WTC11 (cell line): ENCODE measurements around the gene CLEC16A. TPM values are rescaled to one million over a fixed set of nuclear protein-coding genes. Genes with fewer than 3 reads are reported as not detected.

Experiments used
- ATAC-seq: fragments of 200-7000 bp; cut with Tn5 transposase; 2 replicates; pipeline ENCODE4 v1.10.0; 2021; ENCODE audit warnings: mild to moderate bottlenecking, moderate library complexity
- CTCF ChIA-PET: fragments of 300-600 bp; sonication (Branson Sonifier 250); formaldehyde crosslinking; loops from one replicate; lab custom pipeline; 2021; ENCODE audit warnings: antibody characterized with exemption; lab: Charles Lee
- POLR2A ChIA-PET: fragments of 350-600 bp; sonication (Branson Sonifier 250); formaldehyde crosslinking; loops from one replicate; lab custom pipeline; 2021; ENCODE audit warnings: antibody characterized with exemption; lab: Charles Lee
- DNase-seq: peaks from one replicate; pipeline ENCODE4 v3.0.0; 2021; ENCODE audit warnings: low spot score
- H3K27ac Mint-ChIP-seq: 2 replicates; pipeline ENCODE4 v1.8.0; 2021; ENCODE audit warnings: mixed read lengths
- H3K27me3 Mint-ChIP-seq: 2 replicates; pipeline ENCODE4 v1.8.0; 2021; ENCODE audit warnings: low read depth, mild to moderate bottlenecking, moderate library complexity, mixed read lengths
- H3K36me3 Mint-ChIP-seq: 2 replicates; pipeline ENCODE4 v1.8.0; 2021; ENCODE audit warnings: mixed read lengths
- H3K4me1 Mint-ChIP-seq: 2 replicates; pipeline ENCODE4 v1.8.0; 2022; ENCODE audit warnings: mixed read lengths
- H3K4me3 Mint-ChIP-seq: 2 replicates; pipeline ENCODE4 v1.8.0; 2021; ENCODE audit warnings: mild to moderate bottlenecking, moderate library complexity, mixed read lengths
- H3K9me3 Mint-ChIP-seq: 2 replicates; pipeline ENCODE4 v1.8.0; 2021; ENCODE audit warnings: mixed read lengths
- ATF1 ChIP-seq: sonication (generic); formaldehyde crosslinking; IDR thresholded peaks from 2 replicates; pipeline ENCODE4 v1.8.1; 2023; ENCODE audit warnings: mild to moderate bottlenecking, moderate library complexity, missing genetic modification reagents
- MXD4 ChIP-seq: fragments of 250-450 bp; sonication (Bioruptor Pico); IDR thresholded peaks from 2 replicates; pipeline ENCODE4 v1.8.0; 2021; ENCODE audit warnings: mild to moderate bottlenecking, moderate library complexity, borderline replicate concordance
- SP1 ChIP-seq: sonication (generic); formaldehyde crosslinking; conservative IDR thresholded peaks from 2 replicates; pipeline ENCODE4 v1.8.1; 2022; ENCODE audit warnings: missing genetic modification reagents
- TCF7 ChIP-seq: sonication (generic); formaldehyde crosslinking; IDR thresholded peaks from 2 replicates; pipeline ENCODE4 v1.8.0; 2022; ENCODE audit warnings: mild to moderate bottlenecking, low read depth, missing genetic modification reagents, moderate library complexity
- ZNF671 ChIP-seq: fragments of 250-450 bp; sonication (Bioruptor Pico); IDR thresholded peaks from 2 replicates; pipeline ENCODE4 v1.8.0; 2021; ENCODE audit warnings: mild to moderate bottlenecking
- total RNA-seq: library from RNA; stranded (reverse); gene quantifications from 3 replicates; pipeline ENCODE4 v1.2.3, GENCODE V29; 2021
- TF ChIP-seq, protein P1 (sequence below): sonication (generic); formaldehyde crosslinking; IDR thresholded peaks from 2 replicates; pipeline ENCODE4 v1.8.0; 2023; ENCODE audit warnings: mild to moderate bottlenecking, missing genetic modification reagents
- TF ChIP-seq, protein P2 (sequence below): fragments of 250-450 bp; sonication (Bioruptor Pico); IDR thresholded peaks from 2 replicates; pipeline ENCODE4 v1.9.0; 2021; ENCODE audit warnings: mild to moderate bottlenecking
- TF ChIP-seq, protein P3 (sequence below): fragments of 250-450 bp; sonication (Bioruptor Pico); IDR thresholded peaks from 2 replicates; pipeline ENCODE4 v1.8.0; 2021; ENCODE audit warnings: mild to moderate bottlenecking
- TF ChIP-seq, protein P4 (sequence below): sonication (generic); formaldehyde crosslinking; IDR thresholded peaks from 2 replicates; pipeline ENCODE4 v1.8.0; 2022; ENCODE audit warnings: mild to moderate bottlenecking, missing genetic modification reagents
- TF ChIP-seq, protein P5 (sequence below): sonication (generic); formaldehyde crosslinking; IDR thresholded peaks from 2 replicates; pipeline ENCODE4 v1.8.1; 2022; ENCODE audit warnings: mild to moderate bottlenecking, missing genetic modification reagents, moderate library complexity, borderline replicate concordance
- TF ChIP-seq, protein P6 (sequence below): sonication (generic); formaldehyde crosslinking; IDR thresholded peaks from 2 replicates; pipeline ENCODE4 v1.8.0; 2022; ENCODE audit warnings: missing genetic modification reagents
- TF ChIP-seq, protein P7 (sequence below): sonication (generic); formaldehyde crosslinking; IDR thresholded peaks from 2 replicates; pipeline ENCODE4 v1.8.1; 2023; ENCODE audit warnings: mild to moderate bottlenecking, moderate library complexity, missing genetic modification reagents

CLEC16A gene
- total RNA-seq, 1 experiment from 2014 or later, result 14.4 TPM

DNA sequence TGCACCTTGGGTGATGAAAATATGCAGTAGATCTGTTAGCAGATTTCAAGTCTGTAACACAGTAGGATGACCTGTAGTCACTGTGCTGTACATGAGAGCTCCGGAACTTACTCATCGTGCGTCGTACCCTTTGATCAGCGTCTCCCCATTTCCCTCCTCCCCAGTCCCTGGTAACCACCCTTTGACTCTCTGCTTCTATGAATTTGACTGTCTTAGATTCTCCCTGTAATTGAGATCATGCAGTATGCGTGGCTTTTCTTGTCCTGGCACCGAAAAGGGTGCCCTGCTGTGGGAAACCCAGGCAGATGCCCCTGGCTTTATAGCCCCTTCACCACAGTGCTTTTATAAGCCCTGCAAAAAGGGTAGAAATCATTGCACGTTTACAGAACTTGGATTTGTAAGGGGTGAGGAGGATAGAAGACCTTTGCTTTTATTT, 20.5 kb downstream of the CLEC16A start:
- Mint-ChIP-seq H3K27ac (no peak overlapping the region; the same call in 1 of the 2 replicates), H3K9me3 (no peaks in the 10 kb centered on the region), H3K4me3 (no peak overlapping the region), H3K36me3 (peaks cover 5% of the 10 kb centered on the region; the same call in 1 of the 2 replicates), H3K4me1 (peaks cover 4% of the 10 kb centered on the region), H3K27me3 (no peaks in the 10 kb centered on the region)
- CTCF ChIA-PET, result interaction anchor here (0.7 to 5.5 kb wide), 15 partner anchors 11 to 442 kb away, joined by 3 to 70 read pairs (median 6); partner anchors contain the start of genes DEXI and SOCS1
- no peak for ATAC-seq
- no peak for DNase-seq
- POLR2A ChIA-PET, result no interaction called here
- TF ChIP-seq, protein P1, sequence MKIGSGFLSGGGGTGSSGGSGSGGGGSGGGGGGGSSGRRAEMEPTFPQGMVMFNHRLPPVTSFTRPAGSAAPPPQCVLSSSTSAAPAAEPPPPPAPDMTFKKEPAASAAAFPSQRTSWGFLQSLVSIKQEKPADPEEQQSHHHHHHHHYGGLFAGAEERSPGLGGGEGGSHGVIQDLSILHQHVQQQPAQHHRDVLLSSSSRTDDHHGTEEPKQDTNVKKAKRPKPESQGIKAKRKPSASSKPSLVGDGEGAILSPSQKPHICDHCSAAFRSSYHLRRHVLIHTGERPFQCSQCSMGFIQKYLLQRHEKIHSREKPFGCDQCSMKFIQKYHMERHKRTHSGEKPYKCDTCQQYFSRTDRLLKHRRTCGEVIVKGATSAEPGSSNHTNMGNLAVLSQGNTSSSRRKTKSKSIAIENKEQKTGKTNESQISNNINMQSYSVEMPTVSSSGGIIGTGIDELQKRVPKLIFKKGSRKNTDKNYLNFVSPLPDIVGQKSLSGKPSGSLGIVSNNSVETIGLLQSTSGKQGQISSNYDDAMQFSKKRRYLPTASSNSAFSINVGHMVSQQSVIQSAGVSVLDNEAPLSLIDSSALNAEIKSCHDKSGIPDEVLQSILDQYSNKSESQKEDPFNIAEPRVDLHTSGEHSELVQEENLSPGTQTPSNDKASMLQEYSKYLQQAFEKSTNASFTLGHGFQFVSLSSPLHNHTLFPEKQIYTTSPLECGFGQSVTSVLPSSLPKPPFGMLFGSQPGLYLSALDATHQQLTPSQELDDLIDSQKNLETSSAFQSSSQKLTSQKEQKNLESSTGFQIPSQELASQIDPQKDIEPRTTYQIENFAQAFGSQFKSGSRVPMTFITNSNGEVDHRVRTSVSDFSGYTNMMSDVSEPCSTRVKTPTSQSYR (CRISPR knock-in tag), result no peak
- TF ChIP-seq, protein P2, sequence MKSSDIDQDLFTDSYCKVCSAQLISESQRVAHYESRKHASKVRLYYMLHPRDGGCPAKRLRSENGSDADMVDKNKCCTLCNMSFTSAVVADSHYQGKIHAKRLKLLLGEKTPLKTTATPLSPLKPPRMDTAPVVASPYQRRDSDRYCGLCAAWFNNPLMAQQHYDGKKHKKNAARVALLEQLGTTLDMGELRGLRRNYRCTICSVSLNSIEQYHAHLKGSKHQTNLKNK (CRISPR knock-in tag), result no peak
- TF ChIP-seq ATF1, result no peak
- TF ChIP-seq, protein P3, sequence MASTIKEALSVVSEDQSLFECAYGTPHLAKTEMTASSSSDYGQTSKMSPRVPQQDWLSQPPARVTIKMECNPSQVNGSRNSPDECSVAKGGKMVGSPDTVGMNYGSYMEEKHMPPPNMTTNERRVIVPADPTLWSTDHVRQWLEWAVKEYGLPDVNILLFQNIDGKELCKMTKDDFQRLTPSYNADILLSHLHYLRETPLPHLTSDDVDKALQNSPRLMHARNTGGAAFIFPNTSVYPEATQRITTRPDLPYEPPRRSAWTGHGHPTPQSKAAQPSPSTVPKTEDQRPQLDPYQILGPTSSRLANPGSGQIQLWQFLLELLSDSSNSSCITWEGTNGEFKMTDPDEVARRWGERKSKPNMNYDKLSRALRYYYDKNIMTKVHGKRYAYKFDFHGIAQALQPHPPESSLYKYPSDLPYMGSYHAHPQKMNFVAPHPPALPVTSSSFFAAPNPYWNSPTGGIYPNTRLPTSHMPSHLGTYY (CRISPR knock-in tag), result no peak
- TF ChIP-seq MXD4, result no peak
- TF ChIP-seq, protein P4, sequence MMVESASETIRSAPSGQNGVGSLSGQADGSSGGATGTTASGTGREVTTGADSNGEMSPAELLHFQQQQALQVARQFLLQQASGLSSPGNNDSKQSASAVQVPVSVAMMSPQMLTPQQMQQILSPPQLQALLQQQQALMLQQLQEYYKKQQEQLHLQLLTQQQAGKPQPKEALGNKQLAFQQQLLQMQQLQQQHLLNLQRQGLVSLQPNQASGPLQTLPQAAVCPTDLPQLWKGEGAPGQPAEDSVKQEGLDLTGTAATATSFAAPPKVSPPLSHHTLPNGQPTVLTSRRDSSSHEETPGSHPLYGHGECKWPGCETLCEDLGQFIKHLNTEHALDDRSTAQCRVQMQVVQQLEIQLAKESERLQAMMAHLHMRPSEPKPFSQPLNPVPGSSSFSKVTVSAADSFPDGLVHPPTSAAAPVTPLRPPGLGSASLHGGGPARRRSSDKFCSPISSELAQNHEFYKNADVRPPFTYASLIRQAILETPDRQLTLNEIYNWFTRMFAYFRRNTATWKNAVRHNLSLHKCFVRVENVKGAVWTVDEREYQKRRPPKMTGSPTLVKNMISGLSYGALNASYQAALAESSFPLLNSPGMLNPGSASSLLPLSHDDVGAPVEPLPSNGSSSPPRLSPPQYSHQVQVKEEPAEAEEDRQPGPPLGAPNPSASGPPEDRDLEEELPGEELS (CRISPR knock-in tag), result no peak
- TF ChIP-seq, protein P5, sequence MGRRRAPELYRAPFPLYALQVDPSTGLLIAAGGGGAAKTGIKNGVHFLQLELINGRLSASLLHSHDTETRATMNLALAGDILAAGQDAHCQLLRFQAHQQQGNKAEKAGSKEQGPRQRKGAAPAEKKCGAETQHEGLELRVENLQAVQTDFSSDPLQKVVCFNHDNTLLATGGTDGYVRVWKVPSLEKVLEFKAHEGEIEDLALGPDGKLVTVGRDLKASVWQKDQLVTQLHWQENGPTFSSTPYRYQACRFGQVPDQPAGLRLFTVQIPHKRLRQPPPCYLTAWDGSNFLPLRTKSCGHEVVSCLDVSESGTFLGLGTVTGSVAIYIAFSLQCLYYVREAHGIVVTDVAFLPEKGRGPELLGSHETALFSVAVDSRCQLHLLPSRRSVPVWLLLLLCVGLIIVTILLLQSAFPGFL (CRISPR knock-in tag), result no peak
- TF ChIP-seq, protein P6, sequence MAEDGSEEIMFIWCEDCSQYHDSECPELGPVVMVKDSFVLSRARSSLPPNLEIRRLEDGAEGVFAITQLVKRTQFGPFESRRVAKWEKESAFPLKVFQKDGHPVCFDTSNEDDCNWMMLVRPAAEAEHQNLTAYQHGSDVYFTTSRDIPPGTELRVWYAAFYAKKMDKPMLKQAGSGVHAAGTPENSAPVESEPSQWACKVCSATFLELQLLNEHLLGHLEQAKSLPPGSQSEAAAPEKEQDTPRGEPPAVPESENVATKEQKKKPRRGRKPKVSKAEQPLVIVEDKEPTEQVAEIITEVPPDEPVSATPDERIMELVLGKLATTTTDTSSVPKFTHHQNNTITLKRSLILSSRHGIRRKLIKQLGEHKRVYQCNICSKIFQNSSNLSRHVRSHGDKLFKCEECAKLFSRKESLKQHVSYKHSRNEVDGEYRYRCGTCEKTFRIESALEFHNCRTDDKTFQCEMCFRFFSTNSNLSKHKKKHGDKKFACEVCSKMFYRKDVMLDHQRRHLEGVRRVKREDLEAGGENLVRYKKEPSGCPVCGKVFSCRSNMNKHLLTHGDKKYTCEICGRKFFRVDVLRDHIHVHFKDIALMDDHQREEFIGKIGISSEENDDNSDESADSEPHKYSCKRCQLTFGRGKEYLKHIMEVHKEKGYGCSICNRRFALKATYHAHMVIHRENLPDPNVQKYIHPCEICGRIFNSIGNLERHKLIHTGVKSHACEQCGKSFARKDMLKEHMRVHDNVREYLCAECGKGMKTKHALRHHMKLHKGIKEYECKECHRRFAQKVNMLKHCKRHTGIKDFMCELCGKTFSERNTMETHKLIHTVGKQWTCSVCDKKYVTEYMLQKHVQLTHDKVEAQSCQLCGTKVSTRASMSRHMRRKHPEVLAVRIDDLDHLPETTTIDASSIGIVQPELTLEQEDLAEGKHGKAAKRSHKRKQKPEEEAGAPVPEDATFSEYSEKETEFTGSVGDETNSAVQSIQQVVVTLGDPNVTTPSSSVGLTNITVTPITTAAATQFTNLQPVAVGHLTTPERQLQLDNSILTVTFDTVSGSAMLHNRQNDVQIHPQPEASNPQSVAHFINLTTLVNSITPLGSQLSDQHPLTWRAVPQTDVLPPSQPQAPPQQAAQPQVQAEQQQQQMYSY (CRISPR knock-in tag), result no peak
- TF ChIP-seq, protein P7, sequence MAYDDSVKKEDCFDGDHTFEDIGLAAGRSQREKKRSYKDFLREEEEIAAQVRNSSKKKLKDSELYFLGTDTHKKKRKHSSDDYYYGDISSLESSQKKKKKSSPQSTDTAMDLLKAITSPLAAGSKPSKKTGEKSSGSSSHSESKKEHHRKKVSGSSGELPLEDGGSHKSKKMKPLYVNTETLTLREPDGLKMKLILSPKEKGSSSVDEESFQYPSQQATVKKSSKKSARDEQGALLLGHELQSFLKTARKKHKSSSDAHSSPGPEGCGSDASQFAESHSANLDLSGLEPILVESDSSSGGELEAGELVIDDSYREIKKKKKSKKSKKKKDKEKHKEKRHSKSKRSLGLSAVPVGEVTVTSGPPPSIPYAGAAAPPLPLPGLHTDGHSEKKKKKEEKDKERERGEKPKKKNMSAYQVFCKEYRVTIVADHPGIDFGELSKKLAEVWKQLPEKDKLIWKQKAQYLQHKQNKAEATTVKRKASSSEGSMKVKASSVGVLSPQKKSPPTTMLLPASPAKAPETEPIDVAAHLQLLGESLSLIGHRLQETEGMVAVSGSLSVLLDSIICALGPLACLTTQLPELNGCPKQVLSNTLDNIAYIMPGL (CRISPR knock-in tag), result no peak
- TF ChIP-seq TCF7 (CRISPR knock-in tag), result no peak
- TF ChIP-seq ZNF671, result no peak
- no peak for TF ChIP-seq SP1
